ENCODE data around the gene GPC6. TPM values are rescaled to one million over a fixed set of nuclear protein-coding genes. Genes with fewer than 3 reads are reported as not detected.

The GPC6 gene
- total and polyA plus RNA-seq, 2 experiments from 2014 or later, result 14.4 to 20.8 TPM

- WGBS, 2 experiments (ENCODE audit: low coverage in 1 of 2, low lambda C conversion rate in 2 of 2, missing lambda C conversion rate in 2 of 2), result 76 to 82% methylated on average over 2 of the region's 2 CpGs
- Histone ChIP-seq H4K20me1 (ENCODE audit: insufficient read depth) (no peaks in the 10 kb centered on the region), H3K9me3 (ENCODE audit: low read depth) (no peaks in the 10 kb centered on the region), H3K4me3 (no peak overlapping the region), H3K79me2 (ENCODE audit: insufficient read depth) (no peaks in the 10 kb centered on the region), H3K9ac (no peak overlapping the region), H3F3A (ENCODE audit: insufficient read depth) (peaks cover 7% of the 10 kb centered on the region; the same call in 1 of the 2 replicates), H3K4me1 (ENCODE audit: insufficient read depth) (peaks cover 13% of the 10 kb centered on the region; the same call in 1 of the 2 replicates), H2AFZ (no peak overlapping the region), H3K4me2 (ENCODE audit: unreplicated experiment) (no peak overlapping the region), H3K27me3 (replicated peaks; ENCODE audit: insufficient read depth) (no peaks in the 10 kb centered on the region), H3K27ac (no peak overlapping the region), H3K36me3 (ENCODE audit: low read depth) (no peaks in the 10 kb centered on the region), H3K9me2 (ENCODE audit: insufficient read depth) (no peaks in the 10 kb centered on the region)
- in situ Hi-C loops (cut with MboI), result no loop called here
- no peak for DNase-seq
- no peak for TF ChIP-seq EZH2 (IDR thresholded peaks at IDR 0.05; ENCODE audit: insufficient read depth, poor library complexity, severe bottlenecking)
- no peak for TF ChIP-seq EZH2phosphoT487 (IDR thresholded peaks at IDR 0.05; ENCODE audit: insufficient read depth, low read depth)
Observed at GRCh38 chr13:94177041-94177440, 950.4 kb downstream of the GPC6 start.

- no peaks in the 10 kb centered on the region for H3K27me3 ChIP-seq (replicated peaks; ENCODE audit: insufficient read depth)
- in situ Hi-C loops (cut with MboI), result no loop called here
- H3K4me3 ChIP-seq, result no peak overlapping the region
- 83 to 84% methylated on average over 5 of the region's 5 CpGs for WGBS, 2 experiments (ENCODE audit: low coverage in 1 of 2, low lambda C conversion rate in 2 of 2, missing lambda C conversion rate in 2 of 2)
- no peaks in the 10 kb centered on the region for H3F3A ChIP-seq (ENCODE audit: insufficient read depth)
- no peaks in the 10 kb centered on the region for H3K9me2 ChIP-seq (ENCODE audit: insufficient read depth)
- no peaks in the 10 kb centered on the region for H3K9me3 ChIP-seq (ENCODE audit: low read depth)
- TF ChIP-seq EZH2 (IDR thresholded peaks at IDR 0.05; ENCODE audit: insufficient read depth, poor library complexity, severe bottlenecking) (no peak), EZH2phosphoT487 (IDR thresholded peaks at IDR 0.05; ENCODE audit: insufficient read depth, low read depth) (no peak)
- H3K27ac ChIP-seq, result no peak overlapping the region
- no peak overlapping the region for H2AFZ ChIP-seq
- H3K4me2 ChIP-seq (ENCODE audit: unreplicated experiment), result no peak overlapping the region
- H3K36me3 ChIP-seq (ENCODE audit: low read depth), result no peaks in the 10 kb centered on the region
- H3K4me1 ChIP-seq (ENCODE audit: insufficient read depth), result peaks cover 3% of the 10 kb centered on the region; the same call in 1 of the 2 replicates
- H3K9ac ChIP-seq, result no peak overlapping the region
- H3K79me2 ChIP-seq (ENCODE audit: insufficient read depth), result no peaks in the 10 kb centered on the region
- DNase-seq, result no peak
- H4K20me1 ChIP-seq (ENCODE audit: insufficient read depth), result no peaks in the 10 kb centered on the region
Observed at GRCh38 chr13:94178625-94179244, 952.1 kb downstream of the GPC6 start.

- no peak overlapping the region for H3K4me3 ChIP-seq
- H3F3A ChIP-seq (ENCODE audit: insufficient read depth), result no peaks in the 10 kb centered on the region
- no peak overlapping the region for H3K9ac ChIP-seq
- H3K79me2 ChIP-seq (ENCODE audit: insufficient read depth), result no peaks in the 10 kb centered on the region
- no peaks in the 10 kb centered on the region for H3K36me3 ChIP-seq (ENCODE audit: low read depth)
- no peak overlapping the region for H2AFZ ChIP-seq
- no peaks in the 10 kb centered on the region for H4K20me1 ChIP-seq (ENCODE audit: insufficient read depth)
- no peaks in the 10 kb centered on the region for H3K9me3 ChIP-seq (ENCODE audit: low read depth)
- H3K4me2 ChIP-seq (ENCODE audit: unreplicated experiment), result no peak overlapping the region
- in situ Hi-C loops (cut with MboI), result no loop called here
- WGBS, 2 experiments (ENCODE audit: low coverage in 1 of 2, low lambda C conversion rate in 2 of 2, missing lambda C conversion rate in 2 of 2), result 88 to 94% methylated on average over 1 of the region's 1 CpG
- no peaks in the 10 kb centered on the region for H3K27me3 ChIP-seq (replicated peaks; ENCODE audit: insufficient read depth)
- TF ChIP-seq EZH2phosphoT487 (IDR thresholded peaks at IDR 0.05; ENCODE audit: insufficient read depth, low read depth), result no peak
- no peak for TF ChIP-seq EZH2 (IDR thresholded peaks at IDR 0.05; ENCODE audit: insufficient read depth, poor library complexity, severe bottlenecking)
- DNase-seq, result no peak
- H3K27ac ChIP-seq, result no peak overlapping the region
- H3K9me2 ChIP-seq (ENCODE audit: insufficient read depth), result no peaks in the 10 kb centered on the region
- no peaks in the 10 kb centered on the region for H3K4me1 ChIP-seq (ENCODE audit: insufficient read depth)
Observed at GRCh38 chr13:94181461-94182107, 955.0 kb downstream of the GPC6 start.

- no peaks in the 10 kb centered on the region for H3K36me3 ChIP-seq (ENCODE audit: low read depth)
- no peak overlapping the region for H2AFZ ChIP-seq
- in situ Hi-C loops (cut with MboI), result no loop called here
- no peaks in the 10 kb centered on the region for H3K79me2 ChIP-seq (ENCODE audit: insufficient read depth)
- H3K4me3 ChIP-seq, result no peak overlapping the region
- no peak overlapping the region for H3K27ac ChIP-seq
- no peaks in the 10 kb centered on the region for H3K9me2 ChIP-seq (ENCODE audit: insufficient read depth)
- TF ChIP-seq EZH2phosphoT487 (IDR thresholded peaks at IDR 0.05; ENCODE audit: insufficient read depth, low read depth) (no peak), EZH2 (IDR thresholded peaks at IDR 0.05; ENCODE audit: insufficient read depth, poor library complexity, severe bottlenecking) (no peak)
- H3F3A ChIP-seq (ENCODE audit: insufficient read depth), result no peaks in the 10 kb centered on the region
- no peak overlapping the region for H3K9ac ChIP-seq
- H3K4me1 ChIP-seq (ENCODE audit: insufficient read depth), result no peaks in the 10 kb centered on the region
- no peak for DNase-seq
- H3K27me3 ChIP-seq (replicated peaks; ENCODE audit: insufficient read depth), result no peaks in the 10 kb centered on the region
- no peaks in the 10 kb centered on the region for H4K20me1 ChIP-seq (ENCODE audit: insufficient read depth)
- no peak overlapping the region for H3K4me2 ChIP-seq (ENCODE audit: unreplicated experiment)
- no peaks in the 10 kb centered on the region for H3K9me3 ChIP-seq (ENCODE audit: low read depth)
Observed at GRCh38 chr13:94182185-94182761, 955.7 kb downstream of the GPC6 start.

Measured in GM23248 (cell line).